Lung (tissue), 16 donors: ENCODE results near the gene NUBP1. TPM values are rescaled to one million over a fixed set of nuclear protein-coding genes. Genes with fewer than 3 reads are reported as not detected.
A peak's percentile ranks its signal among the peaks of the same experiment; 100 is the strongest.

Source experiments
- ATAC-seq: fragments of 200-7000 bp; cut with Tn5 transposase; one replicate; pipeline ENCODE4 v1.9.1; 2020; ENCODE audit warnings: moderate number of reproducible peaks; ENCODE audit not compliant: insufficient read depth, low FRiP score
- DNase-seq, 3 donors: peaks; one replicate each; pipeline ENCODE4 v3.0.0-alpha.2; 2013 to 2017
- H3K27ac ChIP-seq, 2 donors: one replicate each; pipeline ENCODE4 v1.5.1; 2013; ENCODE audit warnings: mild to moderate bottlenecking in 2 of 2, moderate library complexity in 2 of 2, control low read depth in 1 of 2, inconsistent platforms in 1 of 2, low read depth in 1 of 2, low read length in 1 of 2
- H3K27me3 ChIP-seq, 3 donors: one replicate each; pipeline ENCODE4 v1.5.1; 2013; ENCODE audit warnings: low read length in 2 of 3; ENCODE audit not compliant: control insufficient read depth in 3 of 3, insufficient read depth in 3 of 3
- H3K36me3 ChIP-seq, 4 donors: one replicate each; pipeline ENCODE4 v1.5.1; 2013; ENCODE audit warnings: low read length in 4 of 4, mild to moderate bottlenecking in 1 of 4, moderate library complexity in 1 of 4; ENCODE audit not compliant: control insufficient read depth in 4 of 4, insufficient read depth in 4 of 4
- H3K4me1 ChIP-seq, 5 donors: one replicate each; pipeline ENCODE4 v1.5.1; 2013; ENCODE audit warnings: low read length in 5 of 5, mild to moderate bottlenecking in 2 of 5, moderate library complexity in 1 of 5; ENCODE audit not compliant: control insufficient read depth in 5 of 5, insufficient read depth in 5 of 5
- H3K4me3 ChIP-seq: one replicate; pipeline ENCODE4 v1.5.1; 2013; ENCODE audit warnings: mild to moderate bottlenecking, control low read depth, moderate library complexity
- H3K9ac ChIP-seq, 2 donors: one replicate each; pipeline ENCODE4 v1.5.1; 2013; ENCODE audit warnings: low read length in 2 of 2, control low read depth in 1 of 2; ENCODE audit not compliant: insufficient read depth in 1 of 2
- H3K9me3 ChIP-seq, 4 donors: one replicate each; pipeline ENCODE4 v1.5.1; 2013; ENCODE audit warnings: low read length in 3 of 4, mild to moderate bottlenecking in 1 of 4, moderate library complexity in 1 of 4; ENCODE audit not compliant: control insufficient read depth in 4 of 4, insufficient read depth in 3 of 4
- WGBS, 2 donors: extraction: QIAGEN DNeasy Blood & Tissue Kit; methylation state at CpG; one replicate each; pipeline ENCODE4 v1.1.7; 2013; 5-methylcytosine and 5-hydroxymethylcytosine counted together
- long read RNA-seq, 5 donors: transcript quantifications; one replicate each; lab custom pipeline, GENCODE V29; 2026
- polyA plus RNA-seq, 2 donors: library from polyadenylated mRNA; stranded (reverse); fragments of 200-250 nt; gene quantifications; one replicate each; pipeline ENCODE4 v1.2.1, GENCODE V29; 2013
- total RNA-seq, 2 donors: library from RNA; depleted of rRNA in 1 of 2; stranded (reverse); fragments of >200 nt in 1 of 2; gene quantifications; one replicate each; pipeline ENCODE4 v1.2.1, GENCODE V29; 2014 to 2021
- TF ChIP-seq, protein P1 (sequence below): IDR thresholded peaks from 2 replicates; pipeline ENCODE4 v1.5.1; 2012; ENCODE audit warnings: mild to moderate bottlenecking; ENCODE audit errors: control extremely low read depth, extremely low read depth
- donor health status: control.
- donor health status: control.
- donor health status: Bipolar disorder and iron deficiency.
- donor health status: healthy.
- donor health status: DM: yes; HTN: yes; CAD: no.

The NUBP1 gene
- total RNA-seq (10 to 100 TPM; 28.4 to 39.7 TPM), polyA plus RNA-seq (10 to 100 TPM; 42.4 to 44.2 TPM)
- long read RNA-seq, donor 1, partial matches to known transcripts: 0 of 6 reads
- long read RNA-seq, donor 1, other reads (novel, unspliced or antisense): 0 of 6 reads
- long read RNA-seq, donor 2: 0 reads
- long read RNA-seq, donor 3, partial matches to known transcripts: 0 of 1 reads
- long read RNA-seq, donor 3, other reads (novel, unspliced or antisense): 0 of 1 reads
- long read RNA-seq, donor 4, transcript NUBP1-201 (11 exons, 1,228 nt): major isoform, 5 of 6 reads
- long read RNA-seq, donor 4, partial matches to known transcripts: 0 of 6 reads
- long read RNA-seq, donor 4, other reads (novel, unspliced or antisense): 0 of 6 reads
- long read RNA-seq, donor 5, transcript NUBP1-201 (11 exons, 1,228 nt): major isoform, 9 of 11 reads
- long read RNA-seq, donor 5, partial matches to known transcripts: 0 of 11 reads
- long read RNA-seq, donor 5, other reads (novel, unspliced or antisense): 0 of 11 reads

DNA sequence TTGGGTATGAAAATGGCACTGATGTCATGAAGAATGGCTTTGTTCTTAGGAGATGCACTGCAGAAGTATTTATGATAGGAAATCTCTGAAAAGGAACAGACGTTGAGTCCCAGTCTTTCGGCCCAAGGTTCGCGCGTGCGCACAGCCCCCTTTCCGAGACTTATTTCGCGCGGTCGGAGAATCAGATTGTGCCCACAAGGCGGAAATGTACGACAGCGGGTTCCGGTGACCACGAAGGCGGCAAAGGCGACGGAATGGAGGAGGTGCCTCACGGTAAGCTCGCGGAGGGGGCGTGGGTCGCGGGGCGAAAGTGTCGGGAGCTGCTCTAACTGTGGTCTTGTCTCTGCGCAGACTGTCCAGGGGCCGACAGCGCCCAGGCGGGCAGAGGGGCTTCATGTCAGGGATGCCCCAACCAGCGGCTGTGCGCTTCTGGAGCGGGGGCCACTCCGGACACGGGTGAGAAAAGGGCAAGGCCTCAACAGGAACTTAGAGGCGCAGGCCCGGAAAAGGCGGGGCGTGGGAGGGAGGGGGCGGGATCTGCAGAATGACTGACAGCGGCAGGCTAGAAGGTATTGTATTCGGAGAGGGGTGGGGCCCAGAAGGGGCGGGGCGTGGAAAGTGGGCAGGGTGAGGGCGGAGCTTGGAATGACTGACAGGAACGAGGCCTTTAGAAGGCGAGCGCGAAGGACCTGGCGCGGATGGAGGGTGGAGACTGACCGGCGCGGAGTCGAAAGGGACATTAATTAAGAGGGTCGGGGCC is at the start of gene NUBP1:
Gene NUBP1 (plus strand): TSS at position 233 of the 760 bp plus-strand sequence. CDS start 22 bp downstream, at position 255.
- DNase-seq: peak; percentile 99 to 100 (median 99)
- WGBS, 2 donors: 0 to 1% methylated on average over 57 of the region's 57 CpGs
- Histone ChIP-seq H3K27me3 (no peaks in the 10 kb centered on the region), H3K4me1 (peaks cover 3 to 16% (median 5%) of the 10 kb centered on the region in 5 donors), H3K9ac (peak within 1 kb of the TSS; percentile 74 to 83), H3K27ac (peak within 1 kb of the TSS; percentile 95 to 99), H3K9me3 (no peaks in the 10 kb centered on the region), H3K36me3 (peaks cover 0 to 21% (median 5%) of the 10 kb centered on the region in 4 donors), H3K4me3 (peak within 1 kb of the TSS; percentile 62)
- TF ChIP-seq, protein P1, sequence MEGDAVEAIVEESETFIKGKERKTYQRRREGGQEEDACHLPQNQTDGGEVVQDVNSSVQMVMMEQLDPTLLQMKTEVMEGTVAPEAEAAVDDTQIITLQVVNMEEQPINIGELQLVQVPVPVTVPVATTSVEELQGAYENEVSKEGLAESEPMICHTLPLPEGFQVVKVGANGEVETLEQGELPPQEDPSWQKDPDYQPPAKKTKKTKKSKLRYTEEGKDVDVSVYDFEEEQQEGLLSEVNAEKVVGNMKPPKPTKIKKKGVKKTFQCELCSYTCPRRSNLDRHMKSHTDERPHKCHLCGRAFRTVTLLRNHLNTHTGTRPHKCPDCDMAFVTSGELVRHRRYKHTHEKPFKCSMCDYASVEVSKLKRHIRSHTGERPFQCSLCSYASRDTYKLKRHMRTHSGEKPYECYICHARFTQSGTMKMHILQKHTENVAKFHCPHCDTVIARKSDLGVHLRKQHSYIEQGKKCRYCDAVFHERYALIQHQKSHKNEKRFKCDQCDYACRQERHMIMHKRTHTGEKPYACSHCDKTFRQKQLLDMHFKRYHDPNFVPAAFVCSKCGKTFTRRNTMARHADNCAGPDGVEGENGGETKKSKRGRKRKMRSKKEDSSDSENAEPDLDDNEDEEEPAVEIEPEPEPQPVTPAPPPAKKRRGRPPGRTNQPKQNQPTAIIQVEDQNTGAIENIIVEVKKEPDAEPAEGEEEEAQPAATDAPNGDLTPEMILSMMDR: no peak
- peak; percentile 98 for ATAC-seq

DNA sequence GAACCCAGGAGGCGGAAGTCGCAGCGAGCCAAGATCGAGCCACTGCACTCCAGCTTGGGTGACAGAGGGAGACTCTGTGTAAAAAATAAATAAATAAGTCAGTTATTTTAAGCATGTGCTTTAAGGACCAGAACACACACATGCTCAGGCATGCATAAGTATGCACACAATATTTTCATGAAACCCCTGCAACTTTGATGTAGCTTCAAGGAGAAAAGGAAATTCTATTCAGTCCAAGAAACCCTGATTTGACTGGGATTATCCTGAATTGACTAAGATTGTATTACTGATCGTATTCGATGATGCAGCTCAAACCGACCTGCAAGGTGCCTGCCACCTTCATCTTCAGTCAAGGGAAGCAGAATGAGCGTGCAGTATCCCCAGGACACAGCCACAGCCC is 49.8 kb upstream of the NUBP1 start:
- ATAC-seq (no peak), DNase-seq (no peak)
- Histone ChIP-seq H3K27me3 (no peaks in the 10 kb centered on the region), H3K4me1 (peaks cover 0 to 2% (median 0%) of the 10 kb centered on the region in 5 donors), H3K9ac (no peak overlapping the region), H3K36me3 (no peaks in the 10 kb centered on the region), H3K4me3 (no peak overlapping the region), H3K9me3 (no peaks in the 10 kb centered on the region), H3K27ac (no peak overlapping the region)
- 92 to 97% methylated on average over 8 of the region's 8 CpGs for WGBS, 2 donors
- TF ChIP-seq, protein P1: no peak

DNA sequence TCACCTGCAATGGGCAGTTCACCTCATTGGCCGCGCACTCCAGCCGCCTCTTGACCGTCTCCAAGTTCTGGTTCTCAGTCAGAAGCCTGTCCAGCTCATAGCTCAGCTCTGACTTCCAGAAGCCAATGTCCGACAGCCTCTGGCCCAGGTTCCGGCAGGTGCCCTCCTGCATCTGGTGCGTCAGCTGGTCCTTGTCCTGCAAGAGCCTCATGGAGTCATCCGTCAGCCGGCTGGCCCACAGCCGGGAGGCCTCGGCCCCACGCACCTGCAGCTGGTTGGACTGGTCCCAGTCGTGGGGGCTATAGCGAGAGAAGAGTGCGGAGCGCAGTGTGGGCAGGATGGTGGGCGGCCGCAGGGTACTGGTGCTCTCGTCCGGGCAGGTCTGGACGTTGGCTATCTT is 49.3 kb upstream of the NUBP1 start:
- Histone ChIP-seq H3K9ac (no peak overlapping the region), H3K4me1 (peaks cover 0 to under 1% (median 0%) of the 10 kb centered on the region in 5 donors), H3K27ac (no peak overlapping the region), H3K9me3 (no peaks in the 10 kb centered on the region), H3K4me3 (no peak overlapping the region), H3K36me3 (no peaks in the 10 kb centered on the region), H3K27me3 (no peaks in the 10 kb centered on the region)
- TF ChIP-seq, protein P1: no peak
- no peak for ATAC-seq
- DNase-seq: no peak
- WGBS, 2 donors: 95 to 96% methylated on average over 21 of the region's 21 CpGs
